Astrocyte (in vitro differentiated cells and primary cell): ENCODE data around the gene PRSS23.

Source experiments
- CTCF ChIP-seq: IDR thresholded peaks from 2 replicates; pipeline ENCODE4 v1.5.1; 2011; ENCODE audit warnings: low read depth, mild to moderate bottlenecking, inconsistent platforms, low read length, moderate library complexity; ENCODE audit not compliant: insufficient read depth
- EZH2 ChIP-seq: IDR thresholded peaks from 2 replicates; pipeline ENCODE4 v1.6.1; 2012; ENCODE audit warnings: mild to moderate bottlenecking, low read length, inconsistent platforms; ENCODE audit not compliant: insufficient read depth

GRCh38 chr11:86807360-86807759 lies 7.0 kb downstream of the PRSS23 start:
- TF ChIP-seq CTCF (no peak), EZH2 (no peak)
